HL-60/S4 treated with phorbol 12-myristate 13-acetate at 8.2 ng/mL for 4 days and 3 days (cell line): ENCODE data around the gene MAPT.
"Not testable (repeated sequence)": the region's sequence is repeated elsewhere in the genome, so short reads cannot be mapped to it uniquely, and the experiment has no call there.

Experiments
- in situ Hi-C: fragments of 300-500 bp; cut with MboI; formaldehyde crosslinking; loops from 2 replicates; pipeline ENCODE4 v1.15.0; 2022; ENCODE audit warnings: low sequenced_read_pairs

MAPT gene

GRCh38 chr17:45923511-45924268, 29.3 kb downstream of the MAPT start:
- in situ Hi-C loops: no loop called here

DNA sequence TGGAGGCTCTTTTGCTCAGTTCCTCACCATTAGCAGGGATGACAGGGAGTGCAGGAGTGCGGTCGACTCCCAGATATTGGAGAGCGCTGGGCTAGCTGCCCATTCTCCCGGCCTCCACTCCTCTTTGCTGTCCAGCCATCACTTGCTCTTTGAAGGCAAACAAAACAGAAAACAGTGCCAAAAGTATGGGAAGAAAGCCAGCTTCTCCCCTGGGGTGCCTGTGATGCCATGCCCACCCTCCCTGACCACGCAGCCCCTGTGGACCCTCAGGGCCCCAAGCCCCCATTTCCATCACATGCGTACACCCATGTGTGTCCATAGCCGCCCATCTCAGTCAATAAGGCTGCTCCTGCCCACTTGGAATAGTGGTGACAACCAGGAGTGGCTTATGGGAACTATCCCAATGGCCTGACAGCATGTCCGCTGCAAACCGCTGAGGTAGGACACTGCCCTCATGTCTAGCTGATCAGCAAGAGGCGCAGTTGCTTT, 30.0 kb downstream of the MAPT start:
- in situ Hi-C loops: no loop called here

DNA sequence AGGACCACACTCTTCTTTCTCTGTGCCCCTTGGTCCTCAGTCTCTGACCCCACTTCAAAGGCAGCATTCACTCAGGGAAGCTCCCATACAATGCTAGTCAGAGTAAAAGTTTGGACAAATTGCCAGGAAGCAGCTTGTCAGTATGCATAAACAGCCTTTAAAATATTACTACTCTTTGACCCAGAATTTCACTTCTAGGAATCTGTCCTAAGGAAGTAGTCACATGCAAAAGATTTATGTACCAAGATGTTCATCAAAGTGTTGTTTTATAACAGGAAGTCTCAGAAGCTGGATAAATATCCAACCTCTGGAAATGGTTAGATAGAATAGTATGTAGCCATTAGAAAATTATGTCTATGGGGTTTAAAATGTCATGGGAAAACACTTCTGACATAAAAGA, 31.0 kb downstream of the MAPT start:
- in situ Hi-C loops: no loop called here

DNA sequence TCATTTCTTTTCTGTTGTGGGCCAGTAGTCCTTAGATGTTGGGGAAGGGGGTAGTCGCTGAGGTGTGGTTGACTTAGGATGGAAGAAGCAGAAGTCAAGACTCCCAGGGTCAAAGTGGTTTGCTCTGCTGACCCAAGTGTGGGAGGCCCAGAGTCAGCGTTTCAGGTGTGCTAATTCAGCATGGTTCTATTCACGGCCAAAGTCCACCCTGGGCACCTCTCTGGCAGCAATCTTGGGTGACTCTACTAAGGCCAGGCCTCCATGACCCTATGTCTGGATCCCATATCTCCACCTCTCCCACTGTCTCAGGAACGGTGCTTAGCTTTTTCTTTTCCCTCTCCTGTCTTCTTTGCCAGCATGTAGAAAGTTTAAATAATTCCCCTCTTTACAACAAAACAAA, 32.9 kb downstream of the MAPT start:
- in situ Hi-C loops: no loop called here

- in situ Hi-C loops: no loop called here
Observed at GRCh38 chr17:45929344-45929743, 35.0 kb downstream of the MAPT start.

- in situ Hi-C loops: no loop called here
Observed at GRCh38 chr17:45930420-45930951, 36.1 kb downstream of the MAPT start.

DNA sequence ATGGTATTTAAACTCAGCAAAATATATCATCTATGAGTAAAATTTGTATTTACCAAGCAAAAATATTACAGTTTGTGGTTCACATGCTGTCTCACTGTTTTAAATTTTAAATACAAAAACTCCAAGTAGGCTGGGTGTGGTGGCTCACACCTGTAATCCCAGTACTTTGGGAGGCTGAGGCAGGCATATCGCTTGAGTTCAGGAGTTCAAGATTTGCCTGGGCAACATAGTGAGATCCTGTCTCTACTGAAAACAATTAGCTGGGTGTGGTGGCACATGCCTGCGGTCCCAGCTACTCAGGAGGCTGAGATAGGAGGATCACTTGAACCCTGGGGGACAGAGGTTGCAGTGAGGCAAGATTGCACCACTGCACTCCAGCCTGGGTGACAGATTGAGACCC, 37.3 kb downstream of the MAPT start:
- in situ Hi-C loops: no loop called here

DNA sequence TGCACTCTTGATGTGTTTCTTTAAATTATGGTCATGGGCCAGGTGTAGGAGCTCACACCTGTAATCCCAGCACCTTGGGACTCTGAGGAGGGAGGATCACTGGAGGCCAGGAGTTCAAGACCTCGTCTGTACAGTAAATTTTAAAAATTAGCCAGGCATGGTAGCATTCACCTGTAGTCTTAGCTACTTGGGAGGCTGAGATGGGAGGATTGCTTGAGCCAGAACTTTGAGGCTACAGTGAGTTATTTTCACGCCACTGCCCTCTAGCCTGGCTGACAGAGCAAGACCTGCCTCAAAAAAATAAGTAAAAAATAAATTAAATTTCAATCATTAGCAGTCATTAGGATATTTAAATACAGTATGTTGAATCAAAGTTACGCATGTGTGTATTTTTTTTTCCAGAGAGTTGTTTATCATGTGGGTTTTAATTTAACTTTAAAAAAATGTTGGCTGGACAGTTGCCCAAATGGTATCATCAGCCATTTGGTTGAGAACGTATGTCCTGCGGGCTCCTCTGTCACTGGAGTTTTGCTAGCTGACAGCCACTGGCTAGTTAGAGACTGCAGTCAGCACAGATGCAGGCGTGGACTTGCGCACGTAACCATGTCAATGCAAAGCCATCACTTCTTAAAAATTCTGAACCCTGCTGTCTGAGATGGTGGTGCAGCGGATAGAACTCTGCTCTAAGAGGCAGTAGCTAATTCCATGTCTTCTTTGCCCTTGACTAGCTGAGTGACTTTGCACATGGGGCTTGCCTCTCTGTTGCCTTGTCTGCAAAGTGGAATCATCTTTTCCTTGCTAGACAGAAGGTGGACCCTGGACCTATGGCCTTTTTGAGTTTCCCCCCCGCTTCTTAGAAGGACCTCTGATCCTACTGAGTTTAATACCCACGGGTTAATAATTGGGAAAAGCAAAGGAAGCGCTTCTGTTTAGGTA, 40.0 kb downstream of the MAPT start:
- in situ Hi-C loops: no loop called here

DNA sequence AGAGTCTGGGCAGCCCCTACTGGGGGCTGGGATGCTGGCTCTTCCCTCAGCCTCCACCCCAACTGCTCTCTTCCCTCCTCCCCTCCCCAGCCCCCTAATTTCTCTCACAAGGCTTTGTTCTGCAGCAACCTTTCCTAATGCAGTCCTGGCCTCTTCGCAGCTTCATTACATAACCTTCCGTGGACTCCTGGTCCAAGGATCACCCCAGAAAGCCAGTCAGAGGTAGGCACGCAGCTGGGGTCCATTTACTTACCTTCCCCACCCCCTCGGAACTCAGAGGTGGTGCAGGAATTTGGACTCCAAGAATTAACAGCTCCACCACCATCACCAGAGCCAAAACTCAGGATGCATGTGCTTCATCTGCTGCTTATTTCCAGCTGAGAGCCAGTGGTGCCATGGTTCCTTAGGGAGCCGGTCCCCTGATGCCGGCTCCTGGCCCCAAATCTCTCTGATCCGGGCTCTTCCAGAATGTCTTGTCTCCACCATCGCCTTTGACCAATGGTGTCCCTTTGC, 40.9 kb downstream of the MAPT start:
- in situ Hi-C loops: no loop called here

- in situ Hi-C loops: no loop called here
Observed at GRCh38 chr17:45935710-45936509, 41.6 kb downstream of the MAPT start.

GRCh38 chr17:45936610-45937009, 42.3 kb downstream of the MAPT start:
- in situ Hi-C loops: no loop called here

GRCh38 chr17:45937186-45937585, 42.8 kb downstream of the MAPT start:
- in situ Hi-C loops: not testable (repeated sequence)

GRCh38 chr17:45939395-45939794, 45.0 kb downstream of the MAPT start:
- in situ Hi-C loops: no loop called here

DNA sequence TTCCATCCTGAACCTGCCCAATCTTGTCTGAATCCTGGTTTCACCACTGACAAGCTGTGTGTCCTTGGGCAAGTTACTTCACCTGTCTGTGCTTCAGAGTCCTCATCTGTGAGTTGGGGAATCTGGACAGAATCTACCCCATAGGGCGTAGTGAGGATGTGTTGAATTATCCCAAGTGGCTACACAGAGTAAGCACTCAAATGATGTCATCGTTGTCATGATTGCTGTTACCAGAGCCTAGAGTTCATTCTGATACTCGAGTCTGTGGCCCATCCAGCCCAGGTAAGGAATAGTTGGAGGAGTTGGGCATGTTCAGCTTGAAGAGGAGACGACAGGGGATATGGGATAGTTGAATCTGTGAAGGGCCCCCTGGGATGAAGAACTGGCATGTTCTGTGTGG, 45.9 kb downstream of the MAPT start:
- in situ Hi-C loops: no loop called here

DNA sequence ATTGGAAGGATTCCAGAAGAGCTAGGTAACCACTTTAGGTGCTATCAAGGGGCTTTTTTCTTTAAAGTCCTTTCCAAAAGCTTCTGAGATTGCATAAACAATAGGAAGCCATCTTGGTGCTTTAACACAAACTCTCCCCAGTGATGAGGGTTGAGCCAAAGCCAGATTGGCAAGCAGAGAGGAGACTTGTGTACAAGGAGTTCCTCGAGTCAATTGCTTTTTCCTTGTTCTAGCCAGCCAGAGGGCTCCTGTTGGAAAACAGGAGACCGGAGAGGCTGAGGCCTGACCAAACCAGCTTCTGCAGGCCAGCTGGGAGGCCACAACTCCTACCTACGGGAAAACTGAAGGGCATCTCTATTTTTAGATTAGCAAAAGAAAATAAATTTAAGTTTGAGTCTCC, 46.5 kb downstream of the MAPT start:
- in situ Hi-C loops: no loop called here

GRCh38 chr17:45941395-45941794, 47.0 kb downstream of the MAPT start:
- in situ Hi-C loops: no loop called here

GRCh38 chr17:45942284-45942683, 47.9 kb downstream of the MAPT start:
- in situ Hi-C loops: no loop called here

- in situ Hi-C loops: no loop called here
Observed at GRCh38 chr17:45946841-45947256, 52.5 kb downstream of the MAPT start.

DNA sequence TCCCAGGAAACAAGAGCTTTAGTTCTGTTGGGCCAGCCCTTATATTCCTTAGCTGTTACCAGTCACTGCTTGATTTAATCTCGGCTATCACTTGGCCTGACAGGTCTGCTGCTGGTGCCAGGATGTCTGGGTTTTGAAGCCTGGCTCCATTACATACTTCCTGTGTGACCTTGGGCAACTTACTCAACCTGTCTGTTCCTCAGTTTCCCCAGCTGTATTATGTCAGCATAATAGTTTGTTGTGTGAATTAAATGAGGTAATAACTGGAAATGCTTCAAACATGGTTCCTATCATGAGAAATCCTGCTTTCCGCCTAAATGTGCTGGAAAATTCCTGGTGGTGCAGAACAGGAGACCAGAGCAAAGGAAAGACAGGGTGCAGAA, 54.1 kb downstream of the MAPT start:
- in situ Hi-C loops: no loop called here

- in situ Hi-C loops: no loop called here
Observed at GRCh38 chr17:45948881-45949624, 54.7 kb downstream of the MAPT start.
